Naive thymus-derived CD4-positive, alpha-beta T cell (primary cell): ENCODE results near the gene SP7. TPM values are rescaled to one million over a fixed set of nuclear protein-coding genes. Genes with fewer than 3 reads are reported as not detected.

ENCODE experiments used
- ATAC-seq: fragments of 150-1000 bp; cut with Tn5 transposase; 2 replicates; pipeline ENCODE4 v1.10.0; 2021; ENCODE audit warnings: mild to moderate bottlenecking, moderate library complexity
- CTCF ChIA-PET: fragments of 350-600 bp; sonication (Branson Sonifier 250); formaldehyde crosslinking; loops from one replicate; lab custom pipeline; 2021; ENCODE audit warnings: antibody characterized with exemption; lab: Charles Lee
- POLR2A ChIA-PET: fragments of 350-600 bp; sonication (Branson Sonifier 250); formaldehyde crosslinking; loops from one replicate; lab custom pipeline; 2021; ENCODE audit warnings: antibody characterized with exemption, inconsistent platforms; lab: Charles Lee
- DNase-seq, 9 donors: peaks; one replicate each; pipeline versions ENCODE4 v3.0.0 to v3.0.0-alpha.2; 2020 to 2022; ENCODE audit warnings: mixed read lengths in 1 of 9
- H3K27ac ChIP-seq: one replicate; pipeline ENCODE4 v1.7.0; 2013; ENCODE audit warnings: mild to moderate bottlenecking, low read depth, low read length, moderate library complexity
- H3K27me3 ChIP-seq, 2 donors: one replicate each; pipeline ENCODE4 v1.7.0; 2013; ENCODE audit warnings: low read length in 2 of 2, mild to moderate bottlenecking in 2 of 2, moderate library complexity in 2 of 2; ENCODE audit not compliant: control insufficient read depth in 2 of 2, insufficient read depth in 2 of 2
- H3K36me3 ChIP-seq, 3 experiments: 1 replicate in 2 of 3; 2 replicates in 1 of 3; pipeline ENCODE4 v1.7.0; 2013; ENCODE audit warnings: low read length in 3 of 3, mild to moderate bottlenecking in 3 of 3, moderate library complexity in 1 of 3; ENCODE audit not compliant: insufficient read depth in 3 of 3, control insufficient read depth in 2 of 3
- H3K4me1 ChIP-seq, 2 donors: one replicate each; pipeline ENCODE4 v1.7.0; 2013; ENCODE audit warnings: low read length in 2 of 2, mild to moderate bottlenecking in 2 of 2, moderate library complexity in 1 of 2; ENCODE audit not compliant: control insufficient read depth in 2 of 2, insufficient read depth in 2 of 2
- H3K4me3 ChIP-seq: 2 replicates; pipeline ENCODE4 v1.7.0; 2013; ENCODE audit warnings: mild to moderate bottlenecking, low read length
- H3K9me3 ChIP-seq, 3 experiments: 1 replicate in 2 of 3; 2 replicates in 1 of 3; pipeline ENCODE4 v1.7.0; 2013; ENCODE audit warnings: low read length in 3 of 3; ENCODE audit not compliant: control insufficient read depth in 2 of 3
- H3K27ac Mint-ChIP-seq, 9 donors: one replicate each; pipeline ENCODE4 v1.8.0; 2020 to 2022; ENCODE audit warnings: mixed read lengths in 9 of 9, mild to moderate bottlenecking in 8 of 9, moderate library complexity in 5 of 9, inconsistent platforms in 2 of 9
- H3K27me3 Mint-ChIP-seq, 5 donors: one replicate each; pipeline ENCODE4 v1.8.0; 2021 to 2022; ENCODE audit warnings: mixed read lengths in 5 of 5, mild to moderate bottlenecking in 1 of 5
- H3K36me3 Mint-ChIP-seq, 5 donors: one replicate each; pipeline ENCODE4 v1.8.0; 2020 to 2022; ENCODE audit warnings: mixed read lengths in 5 of 5, mild to moderate bottlenecking in 3 of 5, inconsistent platforms in 1 of 5
- H3K4me1 Mint-ChIP-seq, 7 donors: one replicate each; pipeline ENCODE4 v1.8.0; 2020 to 2022; ENCODE audit warnings: mixed read lengths in 7 of 7, mild to moderate bottlenecking in 3 of 7, inconsistent platforms in 1 of 7
- H3K4me3 Mint-ChIP-seq, 10 donors: one replicate each; pipeline ENCODE4 v1.8.0; 2020 to 2022; ENCODE audit warnings: mild to moderate bottlenecking in 10 of 10, mixed read lengths in 10 of 10, moderate library complexity in 6 of 10, inconsistent platforms in 2 of 10
- H3K9me3 Mint-ChIP-seq, 11 donors: one replicate each; pipeline ENCODE4 v1.8.0; 2020 to 2022; ENCODE audit warnings: mixed read lengths in 11 of 11, mild to moderate bottlenecking in 4 of 11, inconsistent platforms in 1 of 11, moderate library complexity in 1 of 11
- intact Hi-C, 2 donors: fragments of 100-400 bp; cut with micrococcal nuclease; formaldehyde crosslinking; loops; one replicate each; pipeline ENCODE4 v1.15.1; 2023
- polyA plus RNA-seq, 2 donors: library from polyadenylated mRNA; unstranded; fragments of 300-500 nt; fragmentation: Illumina TruSeq; gene quantifications; one replicate each; pipeline ENCODE4 v1.2.3, GENCODE V29; 2021
- total RNA-seq, 6 experiments: library from RNA in 5 of 6; stranded (reverse) in 5 of 6; gene quantifications; 1 replicate in 5 of 6; 2 replicates in 1 of 6; pipeline ENCODE4 v1.2.3 and lab custom pipeline; 2021 to 2026

The SP7 gene
- not detected for total RNA-seq
- polyA plus RNA-seq: under 1 TPM; 0.13 to 0.18 TPM
- not detected for total RNA-seq (lab: John Stamatoyannopoulos, UW)

- no peak within 1 kb of the TSS for H3K4me3 Mint-ChIP-seq
- DNase-seq (no peak), ATAC-seq (peak; percentile 67)
- Histone ChIP-seq H3K9me3 (no peaks in the 10 kb centered on the region), H3K27ac (no peak within 1 kb of the TSS), H3K4me1 (no peaks in the 10 kb centered on the region), H3K4me3 (no peak within 1 kb of the TSS), H3K27me3 (peaks cover 5 to 8% of the 10 kb centered on the region in 2 donors), H3K36me3 (no peaks in the 10 kb centered on the region)
- peaks cover 0 to 1% (median 0%) of the 10 kb centered on the region in 11 donors for H3K9me3 Mint-ChIP-seq
- POLR2A ChIA-PET: interaction anchor here (0.5 to 1.4 kb wide), 2 partner anchors 12 to 63 kb away, joined by 3 to 4 read pairs; no protein-coding TSS in a partner anchor
- H3K27me3 Mint-ChIP-seq: peaks cover 26 to 64% (median 40%) of the 10 kb centered on the region in 5 donors
- no peak within 1 kb of the TSS for H3K27ac Mint-ChIP-seq
- CTCF ChIA-PET: interaction anchor here (1.3 kb wide), 1 partner anchor 10 kb away, joined by 5 read pairs; no protein-coding TSS in a partner anchor
- intact Hi-C loops: no loop called here
- peaks cover 0 to 8% (median 0%) of the 10 kb centered on the region in 5 donors for H3K36me3 Mint-ChIP-seq
- H3K4me1 Mint-ChIP-seq: peaks cover 5 to 18% (median 8%) of the 10 kb centered on the region in 7 donors
These were observed at the start of gene SP7 for GRCh38 chr12:53336181-53336681. SP7 (minus strand) TSS chr12:53336354; CDS start chr12:53335646, 708 bp downstream.

- H3K27me3 Mint-ChIP-seq: no peaks in the 10 kb centered on the region
- no peak overlapping the region for H3K27ac ChIP-seq
- POLR2A ChIA-PET: interaction anchor here (1.2 to 1.6 kb wide), 2 partner anchors 14 to 60 kb away, joined by 3 to 9 read pairs; no protein-coding TSS in a partner anchor
- peaks cover 0 to 39% (median 19%) of the 10 kb centered on the region in 5 donors for H3K36me3 Mint-ChIP-seq
- DNase-seq (no peak), ATAC-seq (no peak)
- H3K4me1 ChIP-seq: peaks cover 50 to 64% of the 10 kb centered on the region in 2 donors
- CTCF ChIA-PET: interaction anchor here (1.1 to 5.5 kb wide), 6 partner anchors 15 to 126 kb away, joined by 3 to 31 read pairs (median 5); no protein-coding TSS in a partner anchor
- H3K4me3 ChIP-seq: no peak overlapping the region
- peaks cover 40 to 67% (median 58%) of the 10 kb centered on the region in 7 donors for H3K4me1 Mint-ChIP-seq
- H3K9me3 Mint-ChIP-seq: peaks cover 0 to 2% (median 0%) of the 10 kb centered on the region in 11 donors
- peak overlapping the region in 6 of 9 donors; percentile 23 to 62 (median 48) for H3K27ac Mint-ChIP-seq
- intact Hi-C loops: no loop called here
- no peaks in the 10 kb centered on the region for H3K9me3 ChIP-seq
- H3K36me3 ChIP-seq: peaks cover 0 to 29% (median 13%) of the 10 kb centered on the region in 3 experiments
- no peaks in the 10 kb centered on the region for H3K27me3 ChIP-seq
- peak overlapping the region; percentile 81 to 95 (median 86) for H3K4me3 Mint-ChIP-seq
These were observed 47.1 kb upstream of the SP7 start for GRCh38 chr12:53383258-53383657.

GRCh38 chr12:53381731-53382630, 45.8 kb upstream of the SP7 start:
- Mint-ChIP-seq H3K4me1 (peaks cover 31 to 59% (median 50%) of the 10 kb centered on the region in 7 donors), H3K27me3 (no peaks in the 10 kb centered on the region), H3K27ac (peak overlapping the region; percentile 11 to 97 (median 83)), H3K36me3 (peaks cover 0 to 32% (median 14%) of the 10 kb centered on the region in 5 donors), H3K9me3 (peaks cover 0 to 2% (median 0%) of the 10 kb centered on the region in 11 donors), H3K4me3 (peak overlapping the region; percentile 82 to 95 (median 86))
- no peaks in the 10 kb centered on the region for H3K9me3 ChIP-seq
- ATAC-seq (no peak), DNase-seq (peak in 7 of 9 donors; percentile 19 to 45 (median 30))
- ChIA-PET POLR2A (interaction anchor here (0.6 to 1.5 kb wide), 9 partner anchors 10 to 218 kb away, joined by 3 to 7 read pairs (median 4); no protein-coding TSS in a partner anchor), CTCF (interaction anchor here (0.6 to 5.5 kb wide), 7 partner anchors 15 to 225 kb away, joined by 3 to 31 read pairs (median 6); no protein-coding TSS in a partner anchor)
- intact Hi-C loops: loop anchor here (1.0 to 2.0 kb wide), 4 partner anchors 30 to 126 kb away; no protein-coding TSS in a partner anchor
- H3K27me3 ChIP-seq: no peaks in the 10 kb centered on the region
- peaks cover 0 to 25% (median 13%) of the 10 kb centered on the region in 3 experiments for H3K36me3 ChIP-seq
- peaks cover 47 to 53% of the 10 kb centered on the region in 2 donors for H3K4me1 ChIP-seq
- H3K4me3 ChIP-seq: peak overlapping the region; percentile 50
- H3K27ac ChIP-seq: peak overlapping the region; percentile 48

- peaks cover 0 to 25% (median 13%) of the 10 kb centered on the region in 3 experiments for H3K36me3 ChIP-seq
- Mint-ChIP-seq H3K36me3 (peaks cover 0 to 31% (median 14%) of the 10 kb centered on the region in 5 donors), H3K27me3 (no peaks in the 10 kb centered on the region), H3K27ac (peak overlapping the region; percentile 62 to 97 (median 83)), H3K4me3 (peak overlapping the region; percentile 82 to 95 (median 86)), H3K4me1 (peaks cover 31 to 50% (median 43%) of the 10 kb centered on the region in 7 donors), H3K9me3 (peaks cover 0 to 2% (median 0%) of the 10 kb centered on the region in 11 donors)
- ATAC-seq: no peak
- no peaks in the 10 kb centered on the region for H3K9me3 ChIP-seq
- H3K27me3 ChIP-seq: no peaks in the 10 kb centered on the region
- intact Hi-C loops: loop anchor here (1.0 to 2.0 kb wide), 7 partner anchors 57 to 346 kb away; partner anchors contain the start of genes ATF7 (in 2 of the 2), PRR13 (in 2 of the 2), CALCOCO1 (in 1 of the 2) and PFDN5 (in 1 of the 2)
- CTCF ChIA-PET: interaction anchor here (0.6 to 5.5 kb wide), 6 partner anchors 14 to 224 kb away, joined by 3 to 31 read pairs (median 6); no protein-coding TSS in a partner anchor
- POLR2A ChIA-PET: interaction anchor here (0.6 to 3.8 kb wide), 11 partner anchors 18 to 219 kb away, joined by 3 to 39 read pairs (median 4); partner anchors contain the start of genes MAP3K12, PRR13 and TARBP2
- peak overlapping the region; percentile 48 for H3K27ac ChIP-seq
- H3K4me1 ChIP-seq: peaks cover 38 to 44% of the 10 kb centered on the region in 2 donors
- H3K4me3 ChIP-seq: peak overlapping the region; percentile 50
- DNase-seq: no peak
These were observed 44.9 kb upstream of the SP7 start for GRCh38 chr12:53380794-53381730.

- Mint-ChIP-seq H3K27me3 (no peaks in the 10 kb centered on the region), H3K36me3 (peaks cover 0 to 29% (median 14%) of the 10 kb centered on the region in 5 donors), H3K4me3 (peak within 1 kb of the TSS; percentile 82 to 95 (median 86)), H3K27ac (peak within 1 kb of the TSS; percentile 62 to 97 (median 83)), H3K4me1 (peaks cover 31 to 46% (median 40%) of the 10 kb centered on the region in 7 donors), H3K9me3 (peaks cover 0 to 2% (median 0%) of the 10 kb centered on the region in 11 donors)
- intact Hi-C loops: loop anchor here (1.0 to 2.0 kb wide), 7 partner anchors 56 to 347 kb away; partner anchors contain the start of genes ATF7 (in 2 of the 2), PRR13 (in 2 of the 2), CALCOCO1 (in 1 of the 2) and PFDN5 (in 1 of the 2)
- H3K27ac ChIP-seq: peak within 1 kb of the TSS; percentile 91
- H3K27me3 ChIP-seq: no peaks in the 10 kb centered on the region
- H3K9me3 ChIP-seq: no peaks in the 10 kb centered on the region
- peak; percentile 48 for ATAC-seq
- DNase-seq: peak; percentile 77 to 99 (median 86)
- ChIA-PET POLR2A (interaction anchor here (0.7 to 3.8 kb wide), 25 partner anchors 8 to 374 kb away, joined by 3 to 39 read pairs (median 6); partner anchors contain the start of genes AAAS, CSAD, EIF4B and MAP3K12), CTCF (interaction anchor here (1.0 to 3.0 kb wide), 4 partner anchors 28 to 121 kb away, joined by 3 to 15 read pairs (median 6); partner anchors contain the start of genes AAAS and TARBP2)
- H3K36me3 ChIP-seq: peaks cover 0 to 25% (median 13%) of the 10 kb centered on the region in 3 experiments
- H3K4me1 ChIP-seq: peaks cover 38 to 40% of the 10 kb centered on the region in 2 donors
- H3K4me3 ChIP-seq: peak within 1 kb of the TSS; percentile 61
These were observed 44.1 kb upstream of the SP7 start, which contains the start of gene SP1 for GRCh38 chr12:53380104-53380793. SP1 (plus strand) TSS chr12:53380176; CDS start chr12:53380292, 116 bp downstream.
